Smooth muscle cell (in vitro differentiated cells): ENCODE measurements around the gene HOXB4. TPM values are rescaled to one million over a fixed set of nuclear protein-coding genes. Genes with fewer than 3 reads are reported as not detected.

Source experiments
- DNase-seq: peaks from one replicate; lab custom pipeline; 2025; ENCODE audit not compliant: unreplicated experiment; lab: John Stamatoyannopoulos, UW
- H2AFZ ChIP-seq: fragments of 200-600 bp; sonication (generic); 2 replicates; pipeline ENCODE4 v1.6.0; 2016; ENCODE audit warnings: antibody characterized with exemption, low read depth, mild to moderate bottlenecking
- H3F3A ChIP-seq: fragments of 200-600 bp; sonication (generic); 2 replicates; pipeline ENCODE4 v1.6.0; 2017; ENCODE audit warnings: antibody characterized with exemption, low read depth
- H3K27ac ChIP-seq: fragments of 200-600 bp; sonication (generic); 2 replicates; pipeline ENCODE4 v1.5.1; 2016; ENCODE audit warnings: low read depth, mild to moderate bottlenecking
- H3K27me3 ChIP-seq: fragments of 200-600 bp; sonication (generic); 2 replicates; pipeline ENCODE4 v1.6.1; 2016; ENCODE audit warnings: low read depth, mild to moderate bottlenecking
- H3K36me3 ChIP-seq: fragments of 200-600 bp; sonication (generic); 2 replicates; pipeline ENCODE4 v1.5.1; 2016; ENCODE audit warnings: low read depth
- H3K4me1 ChIP-seq: fragments of 200-600 bp; sonication (generic); 2 replicates; pipeline ENCODE4 v1.5.1; 2016; ENCODE audit warnings: low read depth
- H3K4me2 ChIP-seq: fragments of 200-600 bp; sonication (generic); 2 replicates; pipeline ENCODE4 v1.6.0; 2016; ENCODE audit warnings: mild to moderate bottlenecking
- H3K4me3 ChIP-seq: fragments of 200-600 bp; sonication (generic); 2 replicates; pipeline ENCODE4 v1.5.1; 2016; ENCODE audit warnings: mild to moderate bottlenecking
- H3K79me2 ChIP-seq: fragments of 200-600 bp; sonication (generic); 2 replicates; pipeline ENCODE4 v1.6.0; 2016; ENCODE audit warnings: low read depth, mild to moderate bottlenecking
- H3K9ac ChIP-seq: fragments of 200-600 bp; sonication (generic); 2 replicates; pipeline ENCODE4 v1.6.0; 2016; ENCODE audit warnings: low read depth
- H3K9me3 ChIP-seq: fragments of 200-600 bp; sonication (generic); replicated peaks from 2 replicates; pipeline ENCODE4 v1.5.1; 2016; ENCODE audit warnings: low read depth
- H4K20me1 ChIP-seq: fragments of 200-600 bp; sonication (generic); 2 replicates; pipeline ENCODE4 v1.6.0; 2016; ENCODE audit warnings: low read depth
- WGBS: methylation state at CpG from one replicate; pipeline ENCODE4 v1.1.7; 2016; ENCODE audit warnings: low lambda C conversion rate; 5-methylcytosine and 5-hydroxymethylcytosine counted together
- polyA plus RNA-seq: library from polyadenylated mRNA; unstranded; fragments of >200 nt; fragmentation: Nextera tagmentation; extraction: Ambion mirVana; gene quantifications from 2 replicates; pipeline ENCODE4 v1.2.1, GENCODE V29; 2016
- total RNA-seq: library from RNA; depleted of rRNA; stranded (reverse); fragments of >200 nt; gene quantifications from 2 replicates; pipeline ENCODE4 v1.2.3, GENCODE V29; 2014
- TF ChIP-seq, protein P1 (sequence below): fragments of 200-600 bp; sonication (generic); IDR thresholded peaks from 2 replicates; pipeline ENCODE4 v1.5.1; 2017; ENCODE audit warnings: borderline replicate concordance, mild to moderate bottlenecking, antibody characterized with exemption; ENCODE audit not compliant: insufficient read depth, poor library complexity, severe bottlenecking

The HOXB4 gene
- total and polyA plus RNA-seq, 2 experiments from 2014 or later: 0.96 to 2.6 TPM

DNA sequence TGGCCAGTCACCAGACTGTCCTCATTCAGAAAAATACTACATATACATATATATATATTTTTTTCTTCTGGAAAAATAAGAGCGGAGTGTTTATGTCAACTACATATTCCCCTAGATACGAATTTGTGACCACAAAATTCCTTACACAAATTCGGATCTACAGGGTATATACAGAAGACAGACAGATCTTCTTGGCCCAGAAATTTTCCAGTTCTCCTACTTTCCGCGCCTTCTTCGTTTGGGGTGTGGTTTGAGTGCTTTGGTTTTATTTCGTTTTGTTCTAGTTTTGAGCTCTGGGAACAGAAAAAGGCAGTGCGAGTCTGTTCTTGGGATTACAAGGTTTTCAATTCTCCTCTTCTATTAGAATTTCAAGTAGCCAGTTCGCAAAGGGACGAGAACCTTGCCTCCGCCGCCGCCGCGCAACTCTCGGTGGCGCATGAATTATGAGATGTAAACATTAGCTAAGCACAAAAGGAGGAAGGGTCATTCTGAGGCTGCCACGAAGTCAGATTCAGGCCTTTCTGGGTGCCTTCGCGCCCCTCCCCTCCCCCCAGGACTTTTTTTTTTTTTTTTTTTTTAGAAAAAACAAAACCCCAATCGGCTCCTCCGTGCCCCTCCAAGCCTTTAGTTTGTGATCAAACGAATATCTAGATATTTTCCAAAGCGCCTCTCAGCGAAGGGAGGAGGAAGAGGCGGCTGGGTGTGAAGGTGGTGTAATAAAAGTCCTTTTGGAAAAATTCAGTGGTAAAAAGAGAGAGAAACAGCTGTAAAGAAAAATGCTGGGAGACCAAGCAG lies 1.8 kb upstream of the HOXB4 start:
- H3K79me2 ChIP-seq: peaks cover 69% of the 10 kb centered on the region
- H3K36me3 ChIP-seq: no peaks in the 10 kb centered on the region
- H3F3A ChIP-seq: no peaks in the 10 kb centered on the region
- no peak overlapping the region for H3K27ac ChIP-seq
- H3K9ac ChIP-seq: no peak overlapping the region
- TF ChIP-seq, protein P1, sequence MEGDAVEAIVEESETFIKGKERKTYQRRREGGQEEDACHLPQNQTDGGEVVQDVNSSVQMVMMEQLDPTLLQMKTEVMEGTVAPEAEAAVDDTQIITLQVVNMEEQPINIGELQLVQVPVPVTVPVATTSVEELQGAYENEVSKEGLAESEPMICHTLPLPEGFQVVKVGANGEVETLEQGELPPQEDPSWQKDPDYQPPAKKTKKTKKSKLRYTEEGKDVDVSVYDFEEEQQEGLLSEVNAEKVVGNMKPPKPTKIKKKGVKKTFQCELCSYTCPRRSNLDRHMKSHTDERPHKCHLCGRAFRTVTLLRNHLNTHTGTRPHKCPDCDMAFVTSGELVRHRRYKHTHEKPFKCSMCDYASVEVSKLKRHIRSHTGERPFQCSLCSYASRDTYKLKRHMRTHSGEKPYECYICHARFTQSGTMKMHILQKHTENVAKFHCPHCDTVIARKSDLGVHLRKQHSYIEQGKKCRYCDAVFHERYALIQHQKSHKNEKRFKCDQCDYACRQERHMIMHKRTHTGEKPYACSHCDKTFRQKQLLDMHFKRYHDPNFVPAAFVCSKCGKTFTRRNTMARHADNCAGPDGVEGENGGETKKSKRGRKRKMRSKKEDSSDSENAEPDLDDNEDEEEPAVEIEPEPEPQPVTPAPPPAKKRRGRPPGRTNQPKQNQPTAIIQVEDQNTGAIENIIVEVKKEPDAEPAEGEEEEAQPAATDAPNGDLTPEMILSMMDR: no peak
- H3K9me3 ChIP-seq: no peaks in the 10 kb centered on the region
- peaks cover 87% of the 10 kb centered on the region for H3K27me3 ChIP-seq
- H2AFZ ChIP-seq: no peak overlapping the region
- no peak for DNase-seq
- peaks cover 97% of the 10 kb centered on the region for H4K20me1 ChIP-seq
- WGBS: 27% methylated on average over 26 of the region's 26 CpGs
- H3K4me2 ChIP-seq: peak overlapping the region; percentile 90
- peak overlapping the region; percentile 19 for H3K4me3 ChIP-seq
- H3K4me1 ChIP-seq: peaks cover 7% of the 10 kb centered on the region

DNA sequence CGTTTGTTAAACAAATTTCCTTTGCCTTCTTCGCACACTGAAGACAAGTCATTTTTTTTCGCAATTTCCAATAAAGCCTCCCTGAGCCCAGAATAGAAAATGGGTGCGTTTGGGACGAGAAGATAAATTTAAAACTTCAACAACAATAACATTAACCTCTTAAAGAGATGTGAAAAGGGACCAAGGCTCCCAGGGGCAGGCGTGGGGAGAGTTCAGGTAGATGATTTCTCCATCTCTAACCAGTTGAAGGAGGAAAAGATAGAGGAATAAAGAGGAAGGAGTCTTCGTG lies 1.3 kb upstream of the HOXB4 start:
- H3K27me3 ChIP-seq: peaks cover 90% of the 10 kb centered on the region
- peaks cover 7% of the 10 kb centered on the region for H3K4me1 ChIP-seq
- peaks cover 67% of the 10 kb centered on the region for H3K79me2 ChIP-seq
- peak overlapping the region; percentile 90 for H3K4me2 ChIP-seq
- peak overlapping the region; percentile 53 for H3K4me3 ChIP-seq
- H3K9me3 ChIP-seq: no peaks in the 10 kb centered on the region
- no peak overlapping the region for H3K27ac ChIP-seq
- 34% methylated on average over 7 of the region's 7 CpGs for WGBS
- H3K36me3 ChIP-seq: no peaks in the 10 kb centered on the region
- no peaks in the 10 kb centered on the region for H3F3A ChIP-seq
- no peak for DNase-seq
- TF ChIP-seq, protein P1: no peak
- peaks cover 97% of the 10 kb centered on the region for H4K20me1 ChIP-seq
- no peak overlapping the region for H3K9ac ChIP-seq
- H2AFZ ChIP-seq: no peak overlapping the region

DNA sequence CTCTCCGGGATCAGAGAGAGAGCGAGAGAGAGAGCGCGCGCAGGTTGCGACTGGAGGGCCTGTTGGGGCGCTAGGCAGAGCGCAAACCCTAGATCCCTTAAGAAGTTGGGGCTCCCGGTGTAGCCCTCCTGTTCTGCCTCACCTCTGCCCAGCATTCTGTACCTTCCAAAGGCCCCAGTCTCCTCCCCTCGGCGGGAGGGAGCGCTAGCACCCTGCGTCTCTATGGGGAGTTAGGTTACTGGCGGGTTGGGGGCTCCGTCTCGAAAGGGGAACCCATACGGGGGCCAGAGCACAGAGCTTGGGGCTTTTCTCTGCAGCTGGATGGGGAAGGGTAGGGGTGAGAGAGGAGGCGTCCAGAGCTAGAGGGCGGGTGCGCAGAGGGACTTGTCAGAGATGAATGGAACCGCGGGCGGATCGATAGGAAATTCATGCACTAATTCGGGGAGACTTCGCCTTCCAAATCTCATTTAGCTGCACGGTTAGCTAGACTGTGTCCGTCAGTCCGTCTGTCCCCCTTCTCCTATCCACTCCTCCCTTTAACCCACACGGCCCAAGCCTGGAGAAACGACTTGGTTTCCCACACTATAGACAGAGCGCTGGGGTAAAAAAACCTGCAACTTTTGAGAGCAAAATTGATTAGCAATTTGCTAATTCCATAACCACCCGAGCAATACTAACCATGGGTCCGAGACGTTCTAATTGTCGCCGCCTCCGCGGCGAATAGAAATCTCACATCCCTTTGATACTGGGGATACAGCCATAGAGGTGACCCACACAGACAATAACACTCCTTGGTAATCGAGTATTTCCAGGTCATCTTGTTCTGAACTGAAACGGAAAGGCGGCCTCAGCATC lies 693 bp upstream of the HOXB4 start:
- Histone ChIP-seq H2AFZ (no peak overlapping the region), H3K9ac (no peak overlapping the region), H3K4me3 (peak overlapping the region; percentile 53), H3K9me3 (no peaks in the 10 kb centered on the region), H3K27ac (no peak overlapping the region), H3K79me2 (peaks cover 61% of the 10 kb centered on the region), H3K4me2 (peak overlapping the region; percentile 90), H4K20me1 (peaks cover 97% of the 10 kb centered on the region), H3K36me3 (no peaks in the 10 kb centered on the region), H3K27me3 (peaks cover 90% of the 10 kb centered on the region), H3F3A (no peaks in the 10 kb centered on the region), H3K4me1 (peaks cover 7% of the 10 kb centered on the region)
- no peak for DNase-seq
- TF ChIP-seq, protein P1: no peak
- WGBS: 12% methylated on average over 37 of the region's 43 CpGs
